Panc1 (cell line): ENCODE results near the gene ZNF124.

Experiments
- CTCF ChIP-seq: fragments of 450-650 bp; IDR thresholded peaks from 2 replicates; pipeline ENCODE4 v1.5.1; 2017; ENCODE audit warnings: mild to moderate bottlenecking
- POLR2AphosphoS5 ChIP-seq: IDR thresholded peaks from 2 replicates; pipeline ENCODE4 v1.6.1; 2012; ENCODE audit warnings: mild to moderate bottlenecking, low read depth, low read length, moderate library complexity
- REST ChIP-seq, 2 experiments: IDR thresholded peaks; 2 replicates each; pipeline ENCODE4 v1.6.1; 2011 to 2012; ENCODE audit warnings: low read depth in 2 of 2, control low read depth in 1 of 2, low read length in 1 of 2, mild to moderate bottlenecking in 1 of 2, moderate library complexity in 1 of 2; ENCODE audit not compliant: insufficient read depth in 1 of 2
- SIN3A ChIP-seq: IDR thresholded peaks from 2 replicates; pipeline ENCODE4 v1.6.1; 2012; ENCODE audit warnings: low read depth, mild to moderate bottlenecking, low read length, moderate library complexity, borderline replicate concordance; ENCODE audit not compliant: insufficient read depth

DNA sequence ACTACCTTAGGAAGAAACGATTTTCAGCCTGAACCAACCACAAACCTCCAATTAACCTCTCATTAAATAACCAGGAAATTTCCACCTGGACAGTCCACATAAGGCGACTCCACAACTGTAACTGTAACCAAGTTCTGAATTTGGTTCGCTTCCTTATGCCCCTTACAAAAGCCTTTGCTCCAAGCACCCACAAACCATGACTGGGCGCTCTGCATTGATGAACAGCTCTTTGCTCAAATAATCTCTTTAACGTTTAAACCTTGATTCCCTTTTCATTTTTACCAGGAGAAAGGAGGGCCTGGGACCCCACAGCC is 38.2 kb upstream of the ZNF124 start:
- TF ChIP-seq SIN3A (no peak), CTCF (no peak), POLR2AphosphoS5 (no peak), REST (IDR thresholded peaks at IDR 0.05; ENCODE audit: insufficient read depth in 1 of 2, low read depth in 2 of 2, low read length in 1 of 2) (no peak)
